Mesenchymal stem cell (in vitro differentiated cells and primary cell): ENCODE measurements around the gene SPAG6. TPM values are rescaled to one million over a fixed set of nuclear protein-coding genes. Genes with fewer than 3 reads are reported as not detected.

Experiments used
- DNase-seq: peaks from one replicate; pipeline ENCODE4 v3.0.0-alpha.2; 2013
- H2AFZ ChIP-seq: one replicate; pipeline ENCODE4 v1.6.1; 2013; ENCODE audit warnings: low read depth, mild to moderate bottlenecking, control low read depth, inconsistent platforms, low read length, moderate library complexity
- H2AK5ac ChIP-seq: 2 replicates; pipeline ENCODE4 v1.6.1; 2013; ENCODE audit warnings: low read length, moderate library complexity, mild to moderate bottlenecking, inconsistent platforms; ENCODE audit not compliant: severe bottlenecking
- H2BK120ac ChIP-seq: one replicate; pipeline ENCODE4 v1.6.1; 2013; ENCODE audit warnings: low read depth, mild to moderate bottlenecking, inconsistent platforms, low read length, moderate library complexity
- H2BK12ac ChIP-seq, 2 experiments: one replicate each; pipeline ENCODE4 v1.6.1; 2013; ENCODE audit warnings: inconsistent platforms in 2 of 2, low read length in 2 of 2, mild to moderate bottlenecking in 2 of 2, moderate library complexity in 2 of 2, control low read depth in 1 of 2
- H2BK15ac ChIP-seq: one replicate; pipeline ENCODE4 v1.6.1; 2013; ENCODE audit warnings: mild to moderate bottlenecking, low read depth, inconsistent platforms; ENCODE audit not compliant: poor library complexity, severe bottlenecking
- H2BK5ac ChIP-seq: 2 replicates; pipeline ENCODE4 v1.6.1; 2013; ENCODE audit warnings: low read depth, mild to moderate bottlenecking, low read length, control low read depth, inconsistent platforms; ENCODE audit not compliant: poor library complexity, severe bottlenecking
- H3K14ac ChIP-seq, 2 experiments: one replicate each; pipeline ENCODE4 v1.6.1; 2013; ENCODE audit warnings: inconsistent platforms in 2 of 2, low read length in 2 of 2, control low read depth in 1 of 2, mild to moderate bottlenecking in 1 of 2, moderate library complexity in 1 of 2
- H3K18ac ChIP-seq, 2 experiments: one replicate each; pipeline ENCODE4 v1.6.1; 2013; ENCODE audit warnings: inconsistent platforms in 2 of 2, low read length in 2 of 2, control low read depth in 1 of 2, low read depth in 1 of 2, mild to moderate bottlenecking in 1 of 2
- H3K23ac ChIP-seq, 2 experiments: one replicate each; pipeline ENCODE4 v1.6.1; 2013; ENCODE audit warnings: inconsistent platforms in 2 of 2, low read length in 2 of 2, mild to moderate bottlenecking in 2 of 2, moderate library complexity in 2 of 2, control low read depth in 1 of 2
- H3K27ac ChIP-seq: 2 replicates; pipeline ENCODE4 v1.5.1; 2013; ENCODE audit warnings: mild to moderate bottlenecking, moderate library complexity, low read length, control low read depth, inconsistent platforms; ENCODE audit not compliant: poor library complexity, severe bottlenecking
- H3K27me3 ChIP-seq, 2 experiments: 2 replicates each; pipeline versions ENCODE4 v1.6.1 to v1.7.0; 2013; ENCODE audit warnings: low read length in 2 of 2, mild to moderate bottlenecking in 2 of 2, moderate library complexity in 2 of 2, control low read depth in 1 of 2, inconsistent platforms in 1 of 2; ENCODE audit not compliant: control insufficient read depth in 1 of 2, insufficient read depth in 1 of 2
- H3K36me3 ChIP-seq, 2 experiments: 2 replicates each; pipeline versions ENCODE4 v1.6.1 to v1.7.0; 2013; ENCODE audit warnings: low read length in 2 of 2, control low read depth in 1 of 2, inconsistent platforms in 1 of 2, low read depth in 1 of 2, mild to moderate bottlenecking in 1 of 2; ENCODE audit not compliant: insufficient read depth in 2 of 2, control insufficient read depth in 1 of 2
- H3K4ac ChIP-seq, 2 experiments: one replicate each; pipeline ENCODE4 v1.6.1; 2013; ENCODE audit warnings: inconsistent platforms in 2 of 2, low read length in 2 of 2, mild to moderate bottlenecking in 2 of 2, moderate library complexity in 2 of 2, control low read depth in 1 of 2, low read depth in 1 of 2
- H3K4me1 ChIP-seq: 2 replicates; pipeline ENCODE4 v1.6.1; 2013; ENCODE audit warnings: low read depth, low read length, control low read depth; ENCODE audit not compliant: control insufficient read depth, insufficient read depth
- H3K4me2 ChIP-seq: 2 replicates; pipeline ENCODE4 v1.6.1; 2013; ENCODE audit warnings: low read length, mild to moderate bottlenecking, inconsistent platforms; ENCODE audit not compliant: poor library complexity, severe bottlenecking
- H3K4me3 ChIP-seq, 2 experiments: 2 replicates each; pipeline versions ENCODE4 v1.5.1 to v1.7.0; 2013; ENCODE audit warnings: low read length in 2 of 2, mild to moderate bottlenecking in 2 of 2, control low read depth in 1 of 2, low read depth in 1 of 2; ENCODE audit not compliant: insufficient read depth in 1 of 2
- H3K79me1 ChIP-seq: replicated peaks from 2 replicates; pipeline ENCODE4 v1.6.1; 2013; ENCODE audit warnings: mild to moderate bottlenecking, control low read depth, low read length, inconsistent platforms; ENCODE audit not compliant: poor library complexity, severe bottlenecking
- H3K9ac ChIP-seq: 2 replicates; pipeline ENCODE4 v1.7.0; 2013; ENCODE audit warnings: mild to moderate bottlenecking, low read length, moderate library complexity
- H3K9me3 ChIP-seq: 2 replicates; pipeline ENCODE4 v1.7.0; 2013; ENCODE audit warnings: mild to moderate bottlenecking, low read length; ENCODE audit not compliant: control insufficient read depth
- H4K8ac ChIP-seq: one replicate; pipeline ENCODE4 v1.6.1; 2013; ENCODE audit warnings: inconsistent platforms, mild to moderate bottlenecking, low read length, moderate library complexity
- H4K91ac ChIP-seq: one replicate; pipeline ENCODE4 v1.6.1; 2013; ENCODE audit warnings: mild to moderate bottlenecking, low read length, inconsistent platforms
- WGBS: methylation state at CpG from one replicate; pipeline ENCODE4 v1.1.7; 2013; ENCODE audit warnings: mixed read lengths; 5-methylcytosine and 5-hydroxymethylcytosine counted together
- small RNA-seq: library from polyadenylated mRNA; stranded (forward); fragments of <200 nt; extraction: miRNeasy Mini kit (QIAGEN cat#:217004); gene quantifications from one replicate; pipeline ENCODE3, GENCODE V24; 2013; ENCODE audit warnings: low read depth

Gene SPAG6

GRCh38 chr10:22463255-22463654, 118.0 kb downstream of the SPAG6 start:
- Histone ChIP-seq H3K9me3 (no peaks in the 10 kb centered on the region), H2BK12ac (no peak overlapping the region), H4K8ac (no peak overlapping the region), H3K4me2 (no peak overlapping the region), H3K14ac (no peak overlapping the region), H3K36me3 (no peaks in the 10 kb centered on the region), H2AK5ac (no peak overlapping the region), H3K23ac (no peak overlapping the region), H4K91ac (no peak overlapping the region), H2BK120ac (no peak overlapping the region), H3K27ac (no peak overlapping the region), H3K18ac (no peak overlapping the region), H2BK15ac (no peak overlapping the region), H2BK5ac (no peak overlapping the region), H3K79me1 (no peaks in the 10 kb centered on the region), H3K27me3 (peaks cover 0 to 10% of the 10 kb centered on the region in 2 experiments), H2AFZ (no peak overlapping the region), H3K4ac (no peak overlapping the region), H3K4me3 (no peak overlapping the region), H3K4me1 (no peaks in the 10 kb centered on the region), H3K9ac (no peak overlapping the region)
- 48% methylated on average over 1 of the region's 4 CpGs for WGBS
- DNase-seq: no peak

- Histone ChIP-seq H4K8ac (no peak overlapping the region), H2BK120ac (no peak overlapping the region), H2BK12ac (no peak overlapping the region), H3K4me3 (no peak overlapping the region), H3K27ac (no peak overlapping the region), H3K79me1 (no peaks in the 10 kb centered on the region), H3K27me3 (peaks cover 10 to 23% of the 10 kb centered on the region in 2 experiments), H3K9me3 (no peaks in the 10 kb centered on the region), H2AFZ (no peak overlapping the region), H2BK5ac (no peak overlapping the region), H3K9ac (no peak overlapping the region), H3K4me2 (no peak overlapping the region), H2AK5ac (no peak overlapping the region), H4K91ac (no peak overlapping the region), H3K4ac (no peak overlapping the region), H3K18ac (no peak overlapping the region), H3K23ac (no peak overlapping the region), H2BK15ac (no peak overlapping the region), H3K4me1 (no peaks in the 10 kb centered on the region), H3K36me3 (no peaks in the 10 kb centered on the region), H3K14ac (no peak overlapping the region)
- WGBS: 90% methylated on average over 5 of the region's 5 CpGs
- DNase-seq: no peak
Observed at GRCh38 chr10:22464966-22465629, 119.8 kb downstream of the SPAG6 start.

- Histone ChIP-seq H3K18ac (no peak overlapping the region), H3K14ac (no peak overlapping the region), H3K27me3 (peaks cover 20 to 35% of the 10 kb centered on the region in 2 experiments), H3K4me3 (no peak overlapping the region), H3K4me1 (no peaks in the 10 kb centered on the region), H2BK15ac (no peak overlapping the region), H2BK12ac (no peak overlapping the region), H3K9me3 (no peaks in the 10 kb centered on the region), H2BK120ac (no peak overlapping the region), H3K9ac (no peak overlapping the region), H3K36me3 (no peaks in the 10 kb centered on the region), H3K79me1 (no peaks in the 10 kb centered on the region), H3K4ac (no peak overlapping the region), H2AFZ (no peak overlapping the region), H4K8ac (no peak overlapping the region), H3K23ac (no peak overlapping the region), H4K91ac (no peak overlapping the region), H3K27ac (no peak overlapping the region), H2AK5ac (no peak overlapping the region), H2BK5ac (no peak overlapping the region), H3K4me2 (no peak overlapping the region)
- 88% methylated on average over 2 of the region's 3 CpGs for WGBS
- DNase-seq: no peak
Observed at GRCh38 chr10:22466763-22467334, 121.6 kb downstream of the SPAG6 start.

Small RNA genes within 50 kb of the gene (small RNA-seq; reads per million reads assigned to genes)
- gene AL158211.3: not detected
